H1 (cell line): Measurements from ENCODE around the gene KLHL26.

Experiments used
- EZH2 ChIP-seq: fragments of 200-600 bp; sonication (generic); IDR thresholded peaks from 2 replicates; pipeline ENCODE4 v1.7.1; 2012; ENCODE audit warnings: low read depth, mild to moderate bottlenecking, moderate library complexity, low read length, inconsistent platforms; ENCODE audit not compliant: severe bottlenecking
- PHF8 ChIP-seq: fragments of 200-600 bp; sonication (generic); conservative IDR thresholded peaks from 2 replicates; pipeline ENCODE4 v1.7.1; 2012; ENCODE audit warnings: low read depth, mild to moderate bottlenecking, inconsistent platforms, low read length, moderate library complexity
- POLR2AphosphoS5 ChIP-seq: IDR thresholded peaks from 2 replicates; pipeline ENCODE4 v1.6.1; 2011; ENCODE audit warnings: low read depth, low read length
- RFX5 ChIP-seq: IDR thresholded peaks from 2 replicates; pipeline ENCODE4 v1.6.1; 2011; ENCODE audit warnings: low read depth, low read length, improper control_type of control experiment, borderline replicate concordance
- SRF ChIP-seq: IDR thresholded peaks from 2 replicates; pipeline ENCODE4 v1.6.1; 2011; ENCODE audit warnings: mild to moderate bottlenecking, low read depth, low read length, moderate library complexity
- TF ChIP-seq, protein P1 (sequence below), 3 experiments: IDR thresholded peaks; 1 replicate in 2 of 3; 2 replicates in 1 of 3; pipeline versions ENCODE4 v1.5.1 to v1.6.1; 2011; ENCODE audit warnings: low read length in 3 of 3, mild to moderate bottlenecking in 3 of 3, inconsistent platforms in 2 of 3, low read depth in 1 of 3, moderate library complexity in 1 of 3; ENCODE audit not compliant: insufficient read depth in 1 of 3; ENCODE audit errors: control extremely low read depth in 1 of 3

DNA sequence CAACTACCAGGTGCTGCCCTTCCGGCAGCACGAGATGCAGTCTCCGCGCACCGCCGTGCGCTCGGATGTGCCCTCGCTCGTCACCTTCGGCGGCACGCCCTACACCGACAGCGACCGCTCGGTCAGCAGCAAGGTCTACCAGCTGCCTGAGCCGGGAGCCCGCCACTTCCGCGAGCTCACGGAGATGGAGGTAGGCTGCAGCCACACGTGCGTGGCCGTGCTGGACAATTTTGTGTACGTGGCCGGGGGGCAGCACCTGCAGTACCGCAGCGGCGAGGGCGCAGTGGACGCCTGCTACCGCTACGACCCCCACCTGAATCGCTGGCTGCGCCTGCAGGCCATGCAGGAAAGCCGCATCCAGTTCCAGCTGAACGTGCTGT is 31.4 kb downstream of the KLHL26 start:
- TF ChIP-seq SRF (no peak), POLR2AphosphoS5 (no peak), PHF8 (no peak), EZH2 (no peak), RFX5 (no peak)
- TF ChIP-seq, protein P1, sequence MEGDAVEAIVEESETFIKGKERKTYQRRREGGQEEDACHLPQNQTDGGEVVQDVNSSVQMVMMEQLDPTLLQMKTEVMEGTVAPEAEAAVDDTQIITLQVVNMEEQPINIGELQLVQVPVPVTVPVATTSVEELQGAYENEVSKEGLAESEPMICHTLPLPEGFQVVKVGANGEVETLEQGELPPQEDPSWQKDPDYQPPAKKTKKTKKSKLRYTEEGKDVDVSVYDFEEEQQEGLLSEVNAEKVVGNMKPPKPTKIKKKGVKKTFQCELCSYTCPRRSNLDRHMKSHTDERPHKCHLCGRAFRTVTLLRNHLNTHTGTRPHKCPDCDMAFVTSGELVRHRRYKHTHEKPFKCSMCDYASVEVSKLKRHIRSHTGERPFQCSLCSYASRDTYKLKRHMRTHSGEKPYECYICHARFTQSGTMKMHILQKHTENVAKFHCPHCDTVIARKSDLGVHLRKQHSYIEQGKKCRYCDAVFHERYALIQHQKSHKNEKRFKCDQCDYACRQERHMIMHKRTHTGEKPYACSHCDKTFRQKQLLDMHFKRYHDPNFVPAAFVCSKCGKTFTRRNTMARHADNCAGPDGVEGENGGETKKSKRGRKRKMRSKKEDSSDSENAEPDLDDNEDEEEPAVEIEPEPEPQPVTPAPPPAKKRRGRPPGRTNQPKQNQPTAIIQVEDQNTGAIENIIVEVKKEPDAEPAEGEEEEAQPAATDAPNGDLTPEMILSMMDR (IDR thresholded peaks at IDR 0.05; ENCODE audit: control extremely low read depth in 1 of 3, insufficient read depth in 1 of 3, low read depth in 1 of 3, low read length in 3 of 3) = no peak
